ENCODE results near the gene PAQR4.
A peak's percentile ranks its signal among the peaks of the same experiment; 100 is the strongest.

The PAQR4 gene

GRCh38 chr16:2966043-2966807 is 2.9 kb upstream of the PAQR4 start:
- no peak for DNase-seq

- DNase-seq, result no peak
These were observed 2.3 kb upstream of the PAQR4 start for GRCh38 chr16:2966808-2967191.

GRCh38 chr16:2967211-2967631 is 1.9 kb upstream of the PAQR4 start:
- DNase-seq, result no peak

GRCh38 chr16:2967721-2968161 is 1.4 kb upstream of the PAQR4 start:
- no peak for DNase-seq

GRCh38 chr16:2968368-2968737 is 795 bp upstream of the PAQR4 start:
- no peak for DNase-seq

GRCh38 chr16:2969545-2970521 is 685 bp downstream of the PAQR4 start:
- peak; percentile 92 for DNase-seq

GRCh38 chr16:2970563-2970962 is 1.4 kb downstream of the PAQR4 start:
- no peak for DNase-seq

- no peak for DNase-seq
These were observed 2.2 kb downstream of the PAQR4 start for GRCh38 chr16:2971134-2971984.

GRCh38 chr16:2971985-2972784 is 3.0 kb downstream of the PAQR4 start:
- no peak for DNase-seq

GRCh38 chr16:2973093-2973492 is 3.9 kb downstream of the PAQR4 start:
- no peak for DNase-seq

GRCh38 chr16:2973605-2974318 is 4.6 kb downstream of the PAQR4 start:
- no peak for DNase-seq

GRCh38 chr16:2974319-2975056 is 5.3 kb downstream of the PAQR4 start:
- no peak for DNase-seq

- no peak for DNase-seq
These were observed 6.1 kb downstream of the PAQR4 start for GRCh38 chr16:2975161-2975795.

GRCh38 chr16:2976201-2976600 is 7.1 kb downstream of the PAQR4 start:
- DNase-seq, result no peak

GRCh38 chr16:2976673-2977072 is 7.5 kb downstream of the PAQR4 start:
- no peak for DNase-seq

GRCh38 chr16:2977440-2977839 is 8.3 kb downstream of the PAQR4 start:
- no peak for DNase-seq

- peak; percentile 49 for DNase-seq
These were observed 10.6 kb downstream of the PAQR4 start for GRCh38 chr16:2979669-2980226.

- peak; percentile 96 for DNase-seq
These were observed 11.4 kb downstream of the PAQR4 start, which contains the start of gene PKMYT1 for GRCh38 chr16:2980227-2981176. Gene PKMYT1 (minus strand): TSS chr16:2980446. CDS start chr16:2979657, 789 bp downstream.

Measured in activated CD4-positive, alpha-beta T cell treated with anti-CD3 and anti-CD28 coated beads, Interleukin-10, Interleukin-2, amounts not matched to agents 100 ng/mL and 50 ng/mL, durations not matched to agents 16 hours and 8 hours (primary cell).